ENCODE measurements around the gene ZGLP1.

ZGLP1 gene

GRCh38 chr19:10279737-10280442 is 29.7 kb downstream of the ZGLP1 start:
- DNase-seq (ENCODE audit: low spot score) = no peak
- TF ChIP-seq CTCF (conservative IDR thresholded peaks at IDR 0.05; ENCODE audit: low read depth) = no peak
- ChIA-PET CTCF (interaction anchor here (0.6 kb wide), 3 partner anchors 30 to 401 kb away, joined by 3 to 4 read pairs (median 3); no protein-coding TSS in a partner anchor), POLR2A (ENCODE audit: low non-redundant PET) (interaction anchor here (0.8 kb wide), 1 partner anchor 9 kb away, joined by 5 read pairs; the partner anchor contains the start of gene ICAM1)
- H3K27ac ChIP-seq = peak overlapping the region; percentile 9; the same call in 1 of the 2 replicates

GRCh38 chr19:10278935-10279334 is 30.7 kb downstream of the ZGLP1 start:
- POLR2A ChIA-PET (ENCODE audit: low non-redundant PET) = no interaction called here
- CTCF ChIA-PET = no interaction called here

DNA sequence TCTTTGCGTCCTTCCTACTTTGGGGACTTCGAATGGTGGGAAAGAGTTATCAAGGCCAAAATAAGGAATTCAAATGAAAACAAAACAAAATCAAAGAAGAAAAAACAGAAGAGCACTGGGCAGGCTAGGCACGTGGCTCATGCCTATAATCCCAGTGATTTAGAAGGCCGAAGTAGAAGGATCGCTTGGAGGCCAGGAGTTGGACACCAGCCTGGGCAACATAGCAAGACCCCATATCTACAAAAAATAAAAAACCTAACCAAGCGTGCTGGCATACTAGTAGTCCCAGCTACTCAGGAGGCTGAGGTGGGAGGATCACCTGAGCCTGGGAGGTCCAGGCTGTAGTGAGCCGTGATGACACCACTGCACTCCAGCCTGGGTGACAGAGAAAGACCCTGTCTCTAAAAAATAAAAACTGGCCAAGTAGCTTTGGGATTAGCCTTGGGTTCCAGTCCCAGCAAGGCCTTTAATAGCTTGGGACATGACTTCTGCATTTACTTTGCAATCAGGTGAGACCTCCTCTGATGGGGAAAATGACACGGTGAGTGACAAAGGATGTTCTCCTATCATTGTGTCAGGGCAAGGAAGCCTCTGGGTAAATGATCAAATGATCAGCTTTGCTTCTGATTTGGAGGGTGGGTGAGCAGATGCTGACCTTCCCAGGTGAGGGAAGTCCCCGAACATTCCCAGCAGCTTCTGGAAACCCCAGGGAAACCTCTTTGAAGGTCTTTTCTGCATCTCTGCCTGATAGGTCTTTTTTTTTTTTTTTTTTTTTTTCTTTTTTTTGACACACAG is 31.6 kb downstream of the ZGLP1 start:
- no peak for DNase-seq (ENCODE audit: low spot score)
- POLR2A ChIA-PET (ENCODE audit: low non-redundant PET) = interaction anchor here (0.6 kb wide), 1 partner anchor 105 kb away, joined by 4 read pairs; no protein-coding TSS in a partner anchor
- CTCF ChIA-PET = interaction anchor here (0.6 to 1.1 kb wide), 3 partner anchors 9 to 70 kb away, joined by 3 to 4 read pairs (median 3); no protein-coding TSS in a partner anchor
- H3K27ac ChIP-seq = 0 out of 2 replicates have a peak overlapping the region, but pooled peaks have one; percentile 6
- no peak for TF ChIP-seq CTCF (conservative IDR thresholded peaks at IDR 0.05; ENCODE audit: low read depth)

More at GRCh38 chr19:10278935-10279334, 30.7 kb downstream of the ZGLP1 start:
- TF ChIP-seq CTCF (conservative IDR thresholded peaks at IDR 0.05; ENCODE audit: low read depth) = no peak
- DNase-seq (ENCODE audit: low spot score) = no peak
- H3K27ac ChIP-seq = no peak overlapping the region

- ChIA-PET POLR2A (ENCODE audit: low non-redundant PET) (no interaction called here), CTCF (interaction anchor here (0.5 to 1.0 kb wide), 4 partner anchors 11 to 116 kb away, joined by 3 to 5 read pairs (median 4); no protein-coding TSS in a partner anchor)
- no peak for DNase-seq (ENCODE audit: low spot score)
- TF ChIP-seq CTCF (conservative IDR thresholded peaks at IDR 0.05; ENCODE audit: low read depth) = no peak
- H3K27ac ChIP-seq = peak overlapping the region; percentile 36
Measured at GRCh38 chr19:10274589-10274988, 35.0 kb downstream of the ZGLP1 start.

- TF ChIP-seq CTCF (conservative IDR thresholded peaks at IDR 0.05; ENCODE audit: low read depth) = no peak
- H3K27ac ChIP-seq = peak overlapping the region; percentile 52
- ChIA-PET POLR2A (ENCODE audit: low non-redundant PET) (interaction anchor here (1.2 to 1.7 kb wide), 2 partner anchors 14 to 18 kb away, joined by 7 to 15 read pairs; partner anchors contain the start of gene ICAM5), CTCF (interaction anchor here (0.5 to 3.0 kb wide), 6 partner anchors 12 to 437 kb away, joined by 3 to 33 read pairs (median 4); no protein-coding TSS in a partner anchor)
- no peak for DNase-seq (ENCODE audit: low spot score)
Measured at GRCh38 chr19:10271543-10272086, 38.0 kb downstream of the ZGLP1 start.

All from RWPE1 (cell line).